ENCODE data around the gene ACTR1A. TPM values are rescaled to one million over a fixed set of nuclear protein-coding genes. Genes with fewer than 3 reads are reported as not detected.

Gene ACTR1A
- total and polyA plus RNA-seq, 4 donors = 113 to 177 (median 155) TPM

- H3K27me3 ChIP-seq (ENCODE audit: control insufficient read depth, insufficient read depth, low read length) = peaks cover 24% of the 10 kb centered on the region
- peaks cover 3% of the 10 kb centered on the region for H3K36me3 ChIP-seq (ENCODE audit: control insufficient read depth, insufficient read depth, low read length)
- no peak overlapping the region for H3K4me3 ChIP-seq (ENCODE audit: low read depth, low read length)
- H3K4me1 ChIP-seq (ENCODE audit: control insufficient read depth, insufficient read depth, low read length) = peaks cover 35% of the 10 kb centered on the region
- H3K9me3 ChIP-seq (ENCODE audit: control insufficient read depth, insufficient read depth, low read length) = no peaks in the 10 kb centered on the region
- peak overlapping the region; percentile 36 for H3K27ac ChIP-seq (ENCODE audit: low read depth, low read length)
- DNase-seq (ENCODE audit: low read depth in 4 of 6, low spot score in 6 of 6) = no peak
- 10% methylated on average over 3 of the region's 9 CpGs for WGBS (ENCODE audit: insufficient coverage)
Measured at GRCh38 chr10:102434394-102435132, 67.9 kb downstream of the ACTR1A start.

- 63% methylated on average over 4 of the region's 5 CpGs for WGBS (ENCODE audit: insufficient coverage)
- H3K27ac ChIP-seq (ENCODE audit: low read depth, low read length) = no peak overlapping the region
Measured at GRCh38 chr10:102433619-102434046, 68.9 kb downstream of the ACTR1A start.

GRCh38 chr10:102432162-102432950 is 70.2 kb downstream of the ACTR1A start, which contains the start of gene CUEDC2:
Gene CUEDC2, minus strand, starts transcription at chr10:102432574. Its CDS starts 7,386 bp downstream, at chr10:102425188.
- DNase-seq (ENCODE audit: low read depth in 4 of 6, low spot score in 6 of 6) = peak; percentile 96 to 99 (median 98)
- 0% methylated on average over 43 of the region's 52 CpGs for WGBS (ENCODE audit: insufficient coverage)
- H3K27me3 ChIP-seq (ENCODE audit: control insufficient read depth, insufficient read depth, low read length) = peaks cover 24% of the 10 kb centered on the region
- H3K4me3 ChIP-seq (ENCODE audit: low read depth, low read length) = peak within 1 kb of the TSS; percentile 97
- no peaks in the 10 kb centered on the region for H3K9me3 ChIP-seq (ENCODE audit: control insufficient read depth, insufficient read depth, low read length)
- H3K27ac ChIP-seq (ENCODE audit: low read depth, low read length) = peak within 1 kb of the TSS; percentile 90
- H3K4me1 ChIP-seq (ENCODE audit: control insufficient read depth, insufficient read depth, low read length) = peaks cover 35% of the 10 kb centered on the region
- H3K36me3 ChIP-seq (ENCODE audit: control insufficient read depth, insufficient read depth, low read length) = peaks cover 3% of the 10 kb centered on the region

More at GRCh38 chr10:102433619-102434046, 68.9 kb downstream of the ACTR1A start:
- H3K36me3 ChIP-seq (ENCODE audit: control insufficient read depth, insufficient read depth, low read length) = peaks cover 3% of the 10 kb centered on the region
- H3K9me3 ChIP-seq (ENCODE audit: control insufficient read depth, insufficient read depth, low read length) = no peaks in the 10 kb centered on the region
- no peak for DNase-seq (ENCODE audit: low read depth in 4 of 6, low spot score in 6 of 6)
- H3K27me3 ChIP-seq (ENCODE audit: control insufficient read depth, insufficient read depth, low read length) = peaks cover 24% of the 10 kb centered on the region
- H3K4me1 ChIP-seq (ENCODE audit: control insufficient read depth, insufficient read depth, low read length) = peaks cover 35% of the 10 kb centered on the region
- H3K4me3 ChIP-seq (ENCODE audit: low read depth, low read length) = no peak overlapping the region

- peak overlapping the region; percentile 90 for H3K27ac ChIP-seq (ENCODE audit: low read depth, low read length)
- H3K4me1 ChIP-seq (ENCODE audit: control insufficient read depth, insufficient read depth, low read length) = peaks cover 37% of the 10 kb centered on the region
- H3K36me3 ChIP-seq (ENCODE audit: control insufficient read depth, insufficient read depth, low read length) = peaks cover 3% of the 10 kb centered on the region
- peak overlapping the region; percentile 97 for H3K4me3 ChIP-seq (ENCODE audit: low read depth, low read length)
- peaks cover 24% of the 10 kb centered on the region for H3K27me3 ChIP-seq (ENCODE audit: control insufficient read depth, insufficient read depth, low read length)
- DNase-seq (ENCODE audit: low read depth in 4 of 6, low spot score in 6 of 6) = no peak
- 22% methylated on average over 4 of the region's 4 CpGs for WGBS (ENCODE audit: insufficient coverage)
- H3K9me3 ChIP-seq (ENCODE audit: control insufficient read depth, insufficient read depth, low read length) = no peaks in the 10 kb centered on the region
Measured at GRCh38 chr10:102431452-102432124, 70.9 kb downstream of the ACTR1A start.

GRCh38 chr10:102429468-102429867 is 73.0 kb downstream of the ACTR1A start:
- WGBS (ENCODE audit: insufficient coverage) = 81% methylated on average over 6 of the region's 8 CpGs

More at GRCh38 chr10:102429468-102429867, 73.0 kb downstream of the ACTR1A start:
- H3K27me3 ChIP-seq (ENCODE audit: control insufficient read depth, insufficient read depth, low read length) = peaks cover 10% of the 10 kb centered on the region
- DNase-seq (ENCODE audit: low read depth in 4 of 6, low spot score in 6 of 6) = no peak
- H3K36me3 ChIP-seq (ENCODE audit: control insufficient read depth, insufficient read depth, low read length) = peaks cover 19% of the 10 kb centered on the region
- H3K27ac ChIP-seq (ENCODE audit: low read depth, low read length) = no peak overlapping the region
- no peak overlapping the region for H3K4me3 ChIP-seq (ENCODE audit: low read depth, low read length)
- H3K9me3 ChIP-seq (ENCODE audit: control insufficient read depth, insufficient read depth, low read length) = no peaks in the 10 kb centered on the region
- H3K4me1 ChIP-seq (ENCODE audit: control insufficient read depth, insufficient read depth, low read length) = peaks cover 49% of the 10 kb centered on the region

Small RNAs within 50 kb of the gene (small RNA-seq; reads per million reads assigned to genes)
- gene MIR146B (ENCODE audit: low replicate concordance) = 1,694 reads per million, percentile 100 among the genes with 10 or more reads in this experiment

Other genes with a start within 250 kb of the ACTR1A start
- 10 to 100 TPM in 1 of 2 donors, 1 to 10 TPM in 1; 6.4 to 16.6 TPM for gene NFKB2, start 107.0 kb downstream of the ACTR1A start, total RNA-seq
- 10 to 100 TPM in 1 of 2 donors, 1 to 10 TPM in 1; 9.1 to 15.4 TPM for gene NFKB2, start 107.0 kb downstream of the ACTR1A start, polyA plus RNA-seq (ENCODE audit: insufficient read length in 2 of 2)
- 10 to 100 TPM; 32.7 to 39.6 TPM for gene PSD, start 83.9 kb downstream of the ACTR1A start, total RNA-seq
- 100 to 1,000 TPM; 132 to 151 TPM for gene PSD, start 83.9 kb downstream of the ACTR1A start, polyA plus RNA-seq (ENCODE audit: insufficient read length in 2 of 2)
- gene FBXL15, start 81.9 kb downstream of the ACTR1A start, total RNA-seq = 10 to 100 TPM; 10.0 to 14.7 TPM
- gene FBXL15, start 81.9 kb downstream of the ACTR1A start, polyA plus RNA-seq (ENCODE audit: insufficient read length in 2 of 2) = 10 to 100 TPM; 33.9 to 35.2 TPM
- 100 to 1,000 TPM in 1 of 2 donors, 10 to 100 TPM in 1; 87.2 to 120 TPM for gene CUEDC2, start 70.1 kb downstream of the ACTR1A start, total RNA-seq
- 100 to 1,000 TPM; 154 to 168 TPM for gene CUEDC2, start 70.1 kb downstream of the ACTR1A start, polyA plus RNA-seq (ENCODE audit: insufficient read length in 2 of 2)
- under 1 TPM in 1 of 2 donors, not detected in 1; 0.28 TPM for gene C10orf95, start 51.2 kb downstream of the ACTR1A start, total RNA-seq
- 1 to 10 TPM in 1 of 2 donors, under 1 TPM in 1; 0.95 to 1.7 TPM for gene C10orf95, start 51.2 kb downstream of the ACTR1A start, polyA plus RNA-seq (ENCODE audit: insufficient read length in 2 of 2)
- gene SUFU, start 1.3 kb upstream of the ACTR1A start, total RNA-seq = 10 to 100 TPM in 1 of 2 donors, 1 to 10 TPM in 1; 6.8 to 11.0 TPM
- gene SUFU, start 1.3 kb upstream of the ACTR1A start, polyA plus RNA-seq (ENCODE audit: insufficient read length in 2 of 2) = 10 to 100 TPM; 24.8 to 27.0 TPM
- gene TRIM8, start 141.8 kb upstream of the ACTR1A start, total RNA-seq = 10 to 100 TPM; 42.2 to 59.8 TPM
- gene TRIM8, start 141.8 kb upstream of the ACTR1A start, polyA plus RNA-seq (ENCODE audit: insufficient read length in 2 of 2) = 100 to 1,000 TPM; 144 to 156 TPM
- 10 to 100 TPM; 22.6 to 23.2 TPM for gene ARL3, start 211.7 kb upstream of the ACTR1A start, total RNA-seq
- gene ARL3, start 211.7 kb upstream of the ACTR1A start, polyA plus RNA-seq (ENCODE audit: insufficient read length in 2 of 2) = 10 to 100 TPM; 57.9 to 61.1 TPM
- gene SFXN2, start 211.9 kb upstream of the ACTR1A start, total RNA-seq = 1 to 10 TPM; 6.9 to 9.9 TPM
- 10 to 100 TPM in 1 of 2 donors, 1 to 10 TPM in 1; 8.0 to 14.6 TPM for gene SFXN2, start 211.9 kb upstream of the ACTR1A start, polyA plus RNA-seq (ENCODE audit: insufficient read length in 2 of 2)
- gene WBP1L, start 241.2 kb upstream of the ACTR1A start, total RNA-seq = 10 to 100 TPM; 39.8 to 55.1 TPM
- gene WBP1L, start 241.2 kb upstream of the ACTR1A start, polyA plus RNA-seq (ENCODE audit: insufficient read length in 2 of 2) = 10 to 100 TPM; 45.6 to 52.8 TPM